H1 (cell line): ENCODE data around the gene THOC6. TPM values are rescaled to one million over a fixed set of nuclear protein-coding genes. Genes with fewer than 3 reads are reported as not detected.

ENCODE experiments used
- BACH1 ChIP-seq: IDR thresholded peaks from 2 replicates; pipeline ENCODE4 v1.6.1; 2012; ENCODE audit warnings: low read length, improper control_type of control experiment
- CHD2 ChIP-seq: IDR thresholded peaks from 2 replicates; pipeline ENCODE4 v1.6.1; 2012; ENCODE audit warnings: low read length, improper control_type of control experiment
- CHD7 ChIP-seq: fragments of 300-600 bp; sonication (generic); IDR thresholded peaks from 2 replicates; pipeline ENCODE4 v1.7.1; 2012; ENCODE audit warnings: low read length, moderate library complexity, mild to moderate bottlenecking, inconsistent platforms; ENCODE audit not compliant: insufficient replicate concordance
- CREB1 ChIP-seq: IDR thresholded peaks from 2 replicates; pipeline ENCODE4 v1.6.1; 2012; ENCODE audit warnings: inconsistent platforms
- HDAC2 ChIP-seq, 2 experiments: fragments of 300-600 bp in 1 of 2; sonication (generic) in 1 of 2; IDR thresholded peaks; 2 replicates each; pipeline ENCODE4 v1.6.1; 2011 to 2012; ENCODE audit warnings: low read depth in 2 of 2, low read length in 2 of 2, mild to moderate bottlenecking in 2 of 2, moderate library complexity in 2 of 2, borderline replicate concordance in 1 of 2, inconsistent platforms in 1 of 2
- JUN ChIP-seq: IDR thresholded peaks from 2 replicates; pipeline ENCODE4 v1.6.1; 2011; ENCODE audit warnings: low read depth, mild to moderate bottlenecking, improper control_type of control experiment, low read length
- JUND ChIP-seq: IDR thresholded peaks from 2 replicates; pipeline ENCODE4 v1.6.1; 2011; ENCODE audit warnings: mild to moderate bottlenecking, improper control_type of control experiment, low read length
- RAD21 ChIP-seq, 2 experiments: IDR thresholded peaks in 1 of 2; conservative IDR thresholded peaks in 1 of 2; 2 replicates each; pipeline ENCODE4 v1.6.1; 2011; ENCODE audit warnings: low read depth in 2 of 2, low read length in 2 of 2, improper control_type of control experiment in 1 of 2, inconsistent platforms in 1 of 2, mild to moderate bottlenecking in 1 of 2, moderate library complexity in 1 of 2
- RXRA ChIP-seq: IDR thresholded peaks from 2 replicates; pipeline ENCODE4 v1.6.1; 2011; ENCODE audit warnings: low read depth, mild to moderate bottlenecking, low read length, moderate library complexity; ENCODE audit not compliant: insufficient read depth
- TBP ChIP-seq: IDR thresholded peaks from 2 replicates; pipeline ENCODE4 v1.6.1; 2011; ENCODE audit warnings: low read depth, low read length, improper control_type of control experiment
- polyA plus RNA-seq, 7 experiments: library from polyadenylated mRNA; depleted of rRNA in 3 of 7; stranded (reverse) in 5 of 7; unstranded in 2 of 7; fragments of >200 nt in 5 of 7; fragments of 200-250 nt in 2 of 7; gene quantifications; 1 replicate in 5 of 7; 2 replicates in 1 of 7; 4 replicates in 1 of 7; pipeline versions ENCODE4 v1.2.1 to v1.2.3, GENCODE V29; 2011 to 2013; ENCODE audit warnings: missing spikeins in 2 of 7, mixed read lengths in 2 of 7
- total RNA-seq: library from RNA; stranded (reverse); fragmentation: NEBNext Ultra II Directional; extraction: Animal tissue kit (Norgen Biotek cat#: 25700); gene quantifications from 2 replicates; pipeline ENCODE4 v1.2.1, GENCODE V29; 2021
- TF ChIP-seq, protein P1 (sequence below): IDR thresholded peaks from 2 replicates; pipeline ENCODE4 v1.6.1; 2012; ENCODE audit warnings: inconsistent platforms

The THOC6 gene
- total and polyA plus RNA-seq, 2 of the 8 experiments (the other 6 are each of a cell fraction or from before 2014, with no cell fraction given) = 78.5 to 111 TPM

- TF ChIP-seq CHD7 (no peak), RAD21 (IDR thresholded peaks at IDR 0.05 in 1 of 2, conservative IDR thresholded peaks at IDR 0.05 in 1 of 2; ENCODE audit: low read depth in 2 of 2, low read length in 2 of 2) (peak; percentile 73 to 81), TBP (peak; percentile 38; the same call in 1 of the 2 replicates), JUND (no peak), CREB1 (0 out of 2 replicates have a peak, but pooled peaks have one; percentile 50), CHD2 (peak; percentile 80), BACH1 (peak; percentile 85), HDAC2 (IDR thresholded peaks at IDR 0.05; ENCODE audit: borderline replicate concordance in 1 of 2, low read depth in 2 of 2, low read length in 2 of 2) (peak in 1 of 2 experiments; percentile 40; a peak in 1 of 4 replicates), JUN (no peak), RXRA (no peak)
- TF ChIP-seq, protein P1, sequence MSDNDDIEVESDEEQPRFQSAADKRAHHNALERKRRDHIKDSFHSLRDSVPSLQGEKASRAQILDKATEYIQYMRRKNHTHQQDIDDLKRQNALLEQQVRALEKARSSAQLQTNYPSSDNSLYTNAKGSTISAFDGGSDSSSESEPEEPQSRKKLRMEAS = peak; percentile 64
Observed at GRCh38 chr16:2983706-2984136, 40.1 kb upstream of the THOC6 start (continued).
